Glutamatergic neuron (in vitro differentiated cells): ENCODE results near the gene TSSK6. TPM values are rescaled to one million over a fixed set of nuclear protein-coding genes. Genes with fewer than 3 reads are reported as not detected.

ENCODE experiments used
- DNase-seq: peaks from one replicate; pipeline ENCODE4 v3.0.0; 2022
- H3K27ac Mint-ChIP-seq: one replicate; pipeline ENCODE4 v1.8.0; 2020; ENCODE audit warnings: mild to moderate bottlenecking, mixed read lengths, inconsistent platforms; ENCODE audit not compliant: unreplicated experiment
- H3K27me3 Mint-ChIP-seq: one replicate; pipeline ENCODE4 v1.8.0; 2020; ENCODE audit warnings: mild to moderate bottlenecking, moderate library complexity, mixed read lengths, inconsistent platforms; ENCODE audit not compliant: unreplicated experiment
- H3K36me3 Mint-ChIP-seq: one replicate; pipeline ENCODE4 v1.8.0; 2020; ENCODE audit warnings: mild to moderate bottlenecking, mixed read lengths, inconsistent platforms; ENCODE audit not compliant: unreplicated experiment
- H3K4me1 Mint-ChIP-seq: one replicate; pipeline ENCODE4 v1.8.0; 2020; ENCODE audit warnings: mild to moderate bottlenecking, low read depth, mixed read lengths, inconsistent platforms; ENCODE audit not compliant: unreplicated experiment
- H3K4me3 Mint-ChIP-seq: one replicate; pipeline ENCODE4 v1.8.0; 2020; ENCODE audit warnings: mild to moderate bottlenecking, mixed read lengths, inconsistent platforms; ENCODE audit not compliant: unreplicated experiment
- H3K9me3 Mint-ChIP-seq: one replicate; pipeline ENCODE4 v1.8.0; 2020; ENCODE audit warnings: mild to moderate bottlenecking, moderate library complexity, mixed read lengths, inconsistent platforms; ENCODE audit not compliant: unreplicated experiment
- CTCF ChIP-seq: fragments of 200-600 bp; sonication (generic); IDR thresholded peaks from one replicate; pipeline ENCODE4 v1.5.0; 2021; ENCODE audit not compliant: partially characterized antibody, unreplicated experiment
- total RNA-seq: library from RNA; stranded (reverse); fragmentation: NEBNext Ultra II Directional; extraction: Animal tissue kit (Norgen Biotek cat#: 25700); gene quantifications from one replicate; pipeline ENCODE4 v1.2.1, GENCODE V29; 2021; ENCODE audit not compliant: unreplicated experiment

The TSSK6 gene
- total RNA-seq, 1 donor from 2014 or later, result 1.7 TPM

GRCh38 chr19:19504754-19505668 is 10.3 kb downstream of the TSSK6 start:
- Mint-ChIP-seq H3K36me3 (no peaks in the 10 kb centered on the region), H3K27ac (no peak overlapping the region), H3K9me3 (peaks cover 20% of the 10 kb centered on the region), H3K4me3 (no peak overlapping the region), H3K27me3 (peaks cover 16% of the 10 kb centered on the region), H3K4me1 (peaks cover 3% of the 10 kb centered on the region)
- DNase-seq, result no peak
- no peak for TF ChIP-seq CTCF

- no peak overlapping the region for H3K4me3 Mint-ChIP-seq
- peaks cover 13% of the 10 kb centered on the region for H3K27me3 Mint-ChIP-seq
- no peak for TF ChIP-seq CTCF
- H3K4me1 Mint-ChIP-seq, result peaks cover 3% of the 10 kb centered on the region
- H3K36me3 Mint-ChIP-seq, result no peaks in the 10 kb centered on the region
- H3K9me3 Mint-ChIP-seq, result peaks cover 21% of the 10 kb centered on the region
- no peak overlapping the region for H3K27ac Mint-ChIP-seq
- DNase-seq, result no peak
These were observed 12.3 kb downstream of the TSSK6 start for GRCh38 chr19:19502808-19503602.

- no peak overlapping the region for H3K27ac Mint-ChIP-seq
- TF ChIP-seq CTCF, result no peak
- peaks cover 14% of the 10 kb centered on the region for H3K27me3 Mint-ChIP-seq
- DNase-seq, result no peak
- H3K9me3 Mint-ChIP-seq, result peaks cover 24% of the 10 kb centered on the region
- no peaks in the 10 kb centered on the region for H3K4me1 Mint-ChIP-seq
- H3K4me3 Mint-ChIP-seq, result no peak overlapping the region
- H3K36me3 Mint-ChIP-seq, result no peaks in the 10 kb centered on the region
These were observed 13.1 kb downstream of the TSSK6 start for GRCh38 chr19:19502281-19502680.

- Mint-ChIP-seq H3K4me1 (no peaks in the 10 kb centered on the region), H3K4me3 (no peak overlapping the region), H3K27me3 (peaks cover 15% of the 10 kb centered on the region), H3K9me3 (peaks cover 24% of the 10 kb centered on the region), H3K36me3 (no peaks in the 10 kb centered on the region), H3K27ac (no peak overlapping the region)
- DNase-seq, result no peak
- no peak for TF ChIP-seq CTCF
These were observed 13.6 kb downstream of the TSSK6 start for GRCh38 chr19:19501798-19502197.
